HepG2 (cell line): ENCODE data around the gene TRIM34. TPM values are rescaled to one million over a fixed set of nuclear protein-coding genes. Genes with fewer than 3 reads are reported as not detected.

Source experiments
- ATAC-seq: fragments of 200-7000 bp; cut with Tn5 transposase; 3 replicates; pipeline ENCODE4 v1.9.1; 2020; ENCODE audit warnings: mild to moderate bottlenecking, moderate library complexity
- BruUV-seq: library from RNA; stranded (reverse); fragments of 400-500 nt; replicated peaks from 2 replicates; lab custom pipeline; 2021; lab: Mats Ljungman, UMichigan
- CTCF ChIA-PET: fragments of 300-600 bp; formaldehyde crosslinking; extraction: SDS; loops from one replicate; lab custom pipeline; 2021; ENCODE audit warnings: low total read pairs, inconsistent platforms, low intra/inter-chr PET ratio; lab: Yijun Ruan, JAX
- POLR2A ChIA-PET: fragments of 350-600 bp; sonication (Branson Sonifier 250); formaldehyde crosslinking; loops from one replicate; lab custom pipeline; 2020; ENCODE audit warnings: antibody characterized with exemption, inconsistent platforms; lab: Yijun Ruan, JAX
- DNase-seq: peaks from one replicate; pipeline ENCODE4 v3.0.0-alpha.2; 2015; ENCODE audit warnings: low spot score
- FAIRE-seq: peaks from 3 replicates; lab custom pipeline; 2011; peaks lifted over from hg19 to GRCh38; lab: Jason Lieb, UNC
- H2AFZ ChIP-seq: one replicate; pipeline ENCODE4 v1.6.1; 2011; ENCODE audit warnings: low read length, inconsistent platforms
- H3K27ac ChIP-seq: fragments of 300-600 bp; 3 replicates; pipeline ENCODE4 v1.8.0; 2011; ENCODE audit warnings: mixed run types, mild to moderate bottlenecking, mixed read lengths, low read length, inconsistent platforms; ENCODE audit not compliant: insufficient read depth; ENCODE audit errors: extremely low read length
- H3K27me3 ChIP-seq, 2 experiments: fragments of 200-600 bp in 1 of 2; 2 replicates in 1 of 2; 3 replicates in 1 of 2; pipeline versions ENCODE4 v1.6.0 to v1.8.0; 2011; ENCODE audit warnings: low read length in 2 of 2, mild to moderate bottlenecking in 2 of 2, moderate library complexity in 2 of 2, inconsistent platforms in 1 of 2; ENCODE audit not compliant: insufficient read depth in 2 of 2, control insufficient read depth in 1 of 2
- H3K36me3 ChIP-seq, 2 experiments: fragments of 200-600 bp in 1 of 2; replicated peaks in 1 of 2; 2 replicates in 1 of 2; 3 replicates in 1 of 2; pipeline versions ENCODE4 v1.5.1 to v1.8.0; 2011; ENCODE audit warnings: low read length in 2 of 2, inconsistent platforms in 1 of 2; ENCODE audit not compliant: insufficient read depth in 2 of 2, control insufficient read depth in 1 of 2
- H3K4me1 ChIP-seq: 2 replicates; pipeline ENCODE4 v1.5.1; 2012; ENCODE audit warnings: low read length, inconsistent platforms; ENCODE audit not compliant: insufficient read depth
- H3K4me2 ChIP-seq: 2 replicates; pipeline ENCODE4 v1.6.0; 2011; ENCODE audit warnings: low read depth, low read length, inconsistent platforms
- H3K4me3 ChIP-seq, 3 experiments: fragments of 200-600 bp in 1 of 3; sonication (generic), shearing (Covaris generic) in 1 of 3; replicated peaks in 1 of 3; 2 replicates each; pipeline ENCODE4 v1.5.1; 2011 to 2016; ENCODE audit warnings: low read length in 3 of 3, inconsistent platforms in 2 of 3, low read depth in 2 of 3, mild to moderate bottlenecking in 2 of 3, control low read depth in 1 of 3, mixed read lengths in 1 of 3; ENCODE audit not compliant: insufficient read depth in 1 of 3
- H3K79me2 ChIP-seq: one replicate; pipeline ENCODE4 v1.6.1; 2011; ENCODE audit warnings: low read length, inconsistent platforms; ENCODE audit not compliant: insufficient read depth
- H3K9ac ChIP-seq: 2 replicates; pipeline ENCODE4 v1.6.0; 2011; ENCODE audit warnings: mild to moderate bottlenecking, low read depth, low read length, inconsistent platforms; ENCODE audit not compliant: insufficient read depth
- H3K9me3 ChIP-seq: 2 replicates; pipeline ENCODE4 v1.5.1; 2012; ENCODE audit warnings: mild to moderate bottlenecking, low read length
- H4K20me1 ChIP-seq: 2 replicates; pipeline ENCODE4 v1.6.0; 2011; ENCODE audit warnings: inconsistent platforms, mild to moderate bottlenecking, low read length, moderate library complexity; ENCODE audit not compliant: insufficient read depth
- FOXK2 ChIP-seq: fragments of 450-650 bp; IDR thresholded peaks from 2 replicates; pipeline ENCODE4 v1.6.1; 2016
- GATAD2A ChIP-seq: IDR thresholded peaks from 2 replicates; pipeline ENCODE4 v1.6.1; 2016
- MIXL1 ChIP-seq: IDR thresholded peaks from 2 replicates; pipeline ENCODE4 v1.6.1; 2016
- MLX ChIP-seq: IDR thresholded peaks from 2 replicates; pipeline ENCODE4 v1.6.1; 2016
- NFYC ChIP-seq: IDR thresholded peaks from 2 replicates; pipeline ENCODE4 v1.6.1; 2016; ENCODE audit warnings: missing genetic modification reagents, missing compliant biosample characterization
- PHF5A ChIP-seq: IDR thresholded peaks from one replicate; pipeline ENCODE4 v1.6.1; 2018; ENCODE audit warnings: low read depth, missing genetic modification reagents; ENCODE audit not compliant: unreplicated experiment
- SP140L ChIP-seq: sonication (generic); formaldehyde crosslinking; IDR thresholded peaks from 2 replicates; pipeline ENCODE4 v1.4.0; 2020; ENCODE audit warnings: missing genetic modification reagents, borderline replicate concordance
- SRSF4 ChIP-seq: fragments of 200-400 bp; formaldehyde crosslinking; IDR thresholded peaks from one replicate; pipeline ENCODE4 v1.6.1; 2018; ENCODE audit warnings: mild to moderate bottlenecking, low read depth, low read length, moderate library complexity; ENCODE audit not compliant: poor library complexity, severe bottlenecking
- U2AF2 ChIP-seq: fragments of 200-400 bp; formaldehyde crosslinking; IDR thresholded peaks from 2 replicates; pipeline ENCODE4 v1.6.1; 2017; ENCODE audit warnings: low read depth, mild to moderate bottlenecking, low read length
- ZFP41 ChIP-seq: sonication (generic); formaldehyde crosslinking; IDR thresholded peaks from 2 replicates; pipeline ENCODE4 v1.4.0; 2020; ENCODE audit warnings: mild to moderate bottlenecking, missing genetic modification reagents, borderline replicate concordance
- ZNF713 ChIP-seq: sonication (generic); formaldehyde crosslinking; IDR thresholded peaks from 2 replicates; pipeline ENCODE4 v1.4.0; 2020; ENCODE audit warnings: mild to moderate bottlenecking, missing genetic modification reagents
- in situ Hi-C: cut with HindIII; loops from 2 replicates; pipeline ENCODE4 v1.10.0; 2017; ENCODE audit warnings: low pct_unique_long_range_greater_than_20kb; ENCODE audit not compliant: extremely low pct_ligation_motif_present
- intact Hi-C: fragments of 100-400 bp; cut with micrococcal nuclease; formaldehyde crosslinking; loops from one replicate; pipeline ENCODE4 v1.10.0; 2022; ENCODE audit not compliant: unreplicated experiment
- polyA plus RNA-seq, 8 experiments: library from polyadenylated mRNA; depleted of rRNA in 3 of 8; stranded (reverse) in 7 of 8; unstranded in 1 of 8; fragments of >200 nt; fragmentation: Illumina TruSeq in 4 of 8; extraction: Trizol in 4 of 8; gene quantifications; 2 replicates each; pipeline versions ENCODE4 v1.2.1 to v1.2.3, GENCODE V29; 2011 to 2016; ENCODE audit warnings: low read depth in 4 of 8, missing spikeins in 1 of 8, mixed read lengths in 1 of 8; ENCODE audit not compliant: insufficient read depth in 1 of 8
- total RNA-seq, 5 experiments: library from RNA; depleted of rRNA; stranded (reverse); fragments of >200 nt; fragmentation: Illumina TruSeq; extraction: Trizol; gene quantifications; 2 replicates each; pipeline ENCODE4 v1.2.3, GENCODE V29; 2016; ENCODE audit warnings: low read depth in 1 of 5
- TF ChIP-seq, protein P1 (sequence below): sonication (generic); formaldehyde crosslinking; IDR thresholded peaks from 2 replicates; pipeline ENCODE4 v1.4.0; 2020; ENCODE audit warnings: missing genetic modification reagents, mild to moderate bottlenecking, borderline replicate concordance
- TF ChIP-seq, protein P2 (sequence below): sonication (generic); formaldehyde crosslinking; IDR thresholded peaks from 2 replicates; pipeline ENCODE4 v1.5.0; 2020; ENCODE audit warnings: mild to moderate bottlenecking, missing genetic modification reagents
- TF ChIP-seq, protein P3 (sequence below): sonication (generic); formaldehyde crosslinking; IDR thresholded peaks from 2 replicates; pipeline ENCODE4 v1.5.0; 2020; ENCODE audit warnings: mild to moderate bottlenecking, low read depth, missing genetic modification reagents, borderline replicate concordance

The TRIM34 gene
- total and polyA plus RNA-seq, 2 of the 13 experiments (the other 11 are each of a cell fraction or from before 2014, with no cell fraction given) = 0.13 to 0.42 TPM

GRCh38 chr11:5666402-5666793, 41.6 kb downstream of the TRIM34 start (continued):
- TF ChIP-seq, protein P1, sequence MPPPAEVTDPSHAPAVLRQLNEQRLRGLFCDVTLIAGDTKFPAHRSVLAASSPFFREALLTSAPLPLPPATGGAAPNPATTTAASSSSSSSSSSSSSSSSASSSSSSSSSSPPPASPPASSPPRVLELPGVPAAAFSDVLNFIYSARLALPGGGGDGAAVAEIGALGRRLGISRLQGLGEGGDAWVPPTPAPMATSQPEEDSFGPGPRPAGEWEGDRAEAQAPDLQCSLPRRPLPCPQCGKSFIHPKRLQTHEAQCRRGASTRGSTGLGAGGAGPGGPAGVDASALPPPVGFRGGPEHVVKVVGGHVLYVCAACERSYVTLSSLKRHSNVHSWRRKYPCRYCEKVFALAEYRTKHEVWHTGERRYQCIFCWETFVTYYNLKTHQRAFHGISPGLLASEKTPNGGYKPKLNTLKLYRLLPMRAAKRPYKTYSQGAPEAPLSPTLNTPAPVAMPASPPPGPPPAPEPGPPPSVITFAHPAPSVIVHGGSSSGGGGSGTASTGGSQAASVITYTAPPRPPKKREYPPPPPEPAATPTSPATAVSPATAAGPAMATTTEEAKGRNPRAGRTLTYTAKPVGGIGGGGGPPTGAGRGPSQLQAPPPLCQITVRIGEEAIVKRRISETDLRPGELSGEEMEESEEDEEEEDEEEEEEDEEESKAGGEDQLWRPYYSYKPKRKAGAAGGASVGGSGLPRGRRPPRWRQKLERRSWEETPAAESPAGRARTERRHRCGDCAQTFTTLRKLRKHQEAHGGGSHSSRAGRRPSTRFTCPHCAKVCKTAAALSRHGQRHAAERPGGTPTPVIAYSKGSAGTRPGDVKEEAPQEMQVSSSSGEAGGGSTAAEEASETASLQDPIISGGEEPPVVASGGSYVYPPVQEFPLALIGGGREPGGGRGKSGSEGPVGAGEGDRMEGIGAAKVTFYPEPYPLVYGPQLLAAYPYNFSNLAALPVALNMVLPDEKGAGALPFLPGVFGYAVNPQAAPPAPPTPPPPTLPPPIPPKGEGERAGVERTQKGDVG (CRISPR knock-in tag) = no peak
- TF ChIP-seq MIXL1 = no peak

DNA sequence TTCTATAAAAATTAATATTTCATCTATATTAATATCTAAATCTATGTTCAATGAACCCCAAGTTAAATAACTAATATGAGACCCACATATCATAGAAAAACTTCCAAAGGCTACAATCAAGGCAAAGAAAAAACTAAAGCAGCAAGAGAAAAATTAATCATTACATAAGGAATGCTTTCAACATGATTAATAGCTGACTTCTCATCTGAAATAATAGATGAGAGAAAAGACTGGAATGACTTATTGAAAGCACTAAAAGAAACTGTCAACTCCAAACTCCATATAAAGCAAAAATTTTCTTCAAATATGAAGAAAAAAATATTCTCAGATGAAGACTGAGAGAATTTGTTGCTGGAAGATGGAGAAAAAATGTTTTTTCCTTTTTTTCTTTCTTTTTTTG, 47.0 kb downstream of the TRIM34 start:
- ATAC-seq (no peak), DNase-seq (no peak), FAIRE-seq (no peak)
- no peak overlapping the region for H3K9ac ChIP-seq
- intact Hi-C loops (no loop called here), in situ Hi-C loops (no loop called here)
- H3K4me2 ChIP-seq = no peak overlapping the region
- H4K20me1 ChIP-seq = no peaks in the 10 kb centered on the region
- no peak overlapping the region for H3K4me3 ChIP-seq
- no peaks in the 10 kb centered on the region for H3K9me3 ChIP-seq
- TF ChIP-seq GATAD2A (CRISPR knock-in tag) (no peak), U2AF2 (no peak), PHF5A (CRISPR knock-in tag) (no peak), ZNF713 (no peak), MLX (CRISPR knock-in tag) (no peak), ZFP41 (CRISPR knock-in tag) (no peak), SP140L (CRISPR knock-in tag) (no peak), FOXK2 (no peak), SRSF4 (no peak), NFYC (CRISPR knock-in tag) (no peak)
- TF ChIP-seq, protein P2, sequence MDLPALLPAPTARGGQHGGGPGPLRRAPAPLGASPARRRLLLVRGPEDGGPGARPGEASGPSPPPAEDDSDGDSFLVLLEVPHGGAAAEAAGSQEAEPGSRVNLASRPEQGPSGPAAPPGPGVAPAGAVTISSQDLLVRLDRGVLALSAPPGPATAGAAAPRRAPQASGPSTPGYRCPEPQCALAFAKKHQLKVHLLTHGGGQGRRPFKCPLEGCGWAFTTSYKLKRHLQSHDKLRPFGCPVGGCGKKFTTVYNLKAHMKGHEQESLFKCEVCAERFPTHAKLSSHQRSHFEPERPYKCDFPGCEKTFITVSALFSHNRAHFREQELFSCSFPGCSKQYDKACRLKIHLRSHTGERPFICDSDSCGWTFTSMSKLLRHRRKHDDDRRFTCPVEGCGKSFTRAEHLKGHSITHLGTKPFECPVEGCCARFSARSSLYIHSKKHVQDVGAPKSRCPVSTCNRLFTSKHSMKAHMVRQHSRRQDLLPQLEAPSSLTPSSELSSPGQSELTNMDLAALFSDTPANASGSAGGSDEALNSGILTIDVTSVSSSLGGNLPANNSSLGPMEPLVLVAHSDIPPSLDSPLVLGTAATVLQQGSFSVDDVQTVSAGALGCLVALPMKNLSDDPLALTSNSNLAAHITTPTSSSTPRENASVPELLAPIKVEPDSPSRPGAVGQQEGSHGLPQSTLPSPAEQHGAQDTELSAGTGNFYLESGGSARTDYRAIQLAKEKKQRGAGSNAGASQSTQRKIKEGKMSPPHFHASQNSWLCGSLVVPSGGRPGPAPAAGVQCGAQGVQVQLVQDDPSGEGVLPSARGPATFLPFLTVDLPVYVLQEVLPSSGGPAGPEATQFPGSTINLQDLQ (CRISPR knock-in tag) = no peak
- TF ChIP-seq, protein P3, sequence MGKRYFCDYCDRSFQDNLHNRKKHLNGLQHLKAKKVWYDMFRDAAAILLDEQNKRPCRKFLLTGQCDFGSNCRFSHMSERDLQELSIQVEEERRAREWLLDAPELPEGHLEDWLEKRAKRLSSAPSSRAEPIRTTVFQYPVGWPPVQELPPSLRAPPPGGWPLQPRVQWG (CRISPR knock-in tag) = no peak
- CTCF ChIA-PET = no interaction called here
- BruUV-seq = no TSS peak
- peaks cover 0 to 2% of the 10 kb centered on the region in 2 experiments; a peak in 3 of 5 replicates for H3K36me3 ChIP-seq
- H3K79me2 ChIP-seq = no peaks in the 10 kb centered on the region
- no peaks in the 10 kb centered on the region for H3K4me1 ChIP-seq
- H2AFZ ChIP-seq = no peak overlapping the region
- POLR2A ChIA-PET = no interaction called here
- H3K27ac ChIP-seq = no peak overlapping the region
- no peaks in the 10 kb centered on the region for H3K27me3 ChIP-seq
